Activated CD4-positive, alpha-beta T cell treated with anti-CD3 and anti-CD28 coated beads, Interleukin-2, amount 10 ng/mL, durations not matched to agents 24 days and 14 days (primary cell): ENCODE results near the gene GPR65. TPM values are rescaled to one million over a fixed set of nuclear protein-coding genes. Genes with fewer than 3 reads are reported as not detected.

Experiments used
- DNase-seq: peaks from one replicate; pipeline ENCODE4 v3.0.0; 2022
- H3K27ac Mint-ChIP-seq: one replicate; pipeline ENCODE4 v1.8.0; 2022; ENCODE audit warnings: mild to moderate bottlenecking, mixed read lengths
- H3K27me3 Mint-ChIP-seq: one replicate; pipeline ENCODE4 v1.8.0; 2022; ENCODE audit warnings: mixed read lengths
- H3K36me3 Mint-ChIP-seq: one replicate; pipeline ENCODE4 v1.8.0; 2022; ENCODE audit warnings: low read depth, mild to moderate bottlenecking, mixed read lengths
- H3K4me1 Mint-ChIP-seq: one replicate; pipeline ENCODE4 v1.8.0; 2021; ENCODE audit warnings: mixed read lengths
- H3K4me3 Mint-ChIP-seq: one replicate; pipeline ENCODE4 v1.8.0; 2022; ENCODE audit warnings: mild to moderate bottlenecking, moderate library complexity, mixed read lengths
- H3K9me3 Mint-ChIP-seq: one replicate; pipeline ENCODE4 v1.8.0; 2021; ENCODE audit warnings: mixed read lengths
- intact Hi-C: fragments of 100-400 bp; cut with micrococcal nuclease; formaldehyde crosslinking; loops from one replicate; pipeline ENCODE4 v1.15.1; 2023
- total RNA-seq: library from RNA; stranded (reverse); gene quantifications from 2 replicates; pipeline ENCODE4 v1.2.3, GENCODE V29; 2022

The GPR65 gene
- total RNA-seq, 1 donor from 2014 or later, result 8.3 TPM

DNA sequence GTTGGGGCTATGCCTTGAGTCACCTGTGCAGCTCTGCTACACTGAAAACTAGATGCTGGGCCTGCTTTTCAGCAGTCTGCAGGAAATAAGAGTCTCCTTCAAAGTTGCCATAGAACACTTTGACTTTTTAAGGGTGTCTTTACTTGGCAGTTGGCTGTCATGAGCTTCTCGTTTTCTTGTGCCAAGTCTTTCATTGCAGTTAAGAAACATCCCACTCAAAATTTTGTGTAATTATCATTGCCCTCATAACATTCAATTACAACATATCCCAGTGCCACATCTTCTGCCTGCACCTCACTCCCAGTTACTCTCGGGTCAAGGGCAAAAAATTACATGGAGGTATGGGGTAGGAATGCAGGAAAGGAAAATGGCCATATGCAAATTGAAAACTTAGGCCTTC lies 29.1 kb downstream of the GPR65 start:
- no peak overlapping the region for H3K27ac Mint-ChIP-seq
- peaks cover 8% of the 10 kb centered on the region for H3K36me3 Mint-ChIP-seq
- peaks cover 8% of the 10 kb centered on the region for H3K27me3 Mint-ChIP-seq

DNA sequence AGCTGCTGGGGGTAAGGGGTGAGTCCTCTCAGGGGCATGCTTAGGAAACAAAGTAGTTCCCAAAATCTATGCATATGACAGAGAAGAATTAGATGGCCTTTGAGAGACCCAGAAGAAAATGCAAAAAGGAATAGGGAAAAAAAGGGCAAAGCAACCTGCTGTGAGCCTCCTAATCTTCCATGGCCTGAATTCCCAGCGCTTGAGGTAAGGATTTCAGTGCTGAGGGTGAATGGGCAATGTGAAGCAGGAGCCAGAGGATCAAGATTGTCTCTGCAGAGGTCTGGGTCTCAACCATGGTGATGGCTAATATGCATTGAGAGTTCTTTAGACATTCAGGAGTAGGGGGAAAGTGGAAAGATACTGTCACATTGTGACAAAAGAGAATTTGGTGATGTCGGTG lies 31.5 kb downstream of the GPR65 start:
- Mint-ChIP-seq H3K27ac (no peak overlapping the region), H3K4me3 (no peak overlapping the region), H3K27me3 (peaks cover 8% of the 10 kb centered on the region), H3K4me1 (peaks cover 5% of the 10 kb centered on the region), H3K9me3 (peaks cover 31% of the 10 kb centered on the region), H3K36me3 (peaks cover 6% of the 10 kb centered on the region)
- no peak for DNase-seq
- intact Hi-C loops, result no loop called here

More for the DNA sequence above, 29.1 kb downstream of the GPR65 start:
- H3K4me1 Mint-ChIP-seq, result peaks cover 15% of the 10 kb centered on the region
- intact Hi-C loops, result no loop called here
- peaks cover 36% of the 10 kb centered on the region for H3K9me3 Mint-ChIP-seq
- no peak for DNase-seq
- H3K4me3 Mint-ChIP-seq, result no peak overlapping the region

DNA sequence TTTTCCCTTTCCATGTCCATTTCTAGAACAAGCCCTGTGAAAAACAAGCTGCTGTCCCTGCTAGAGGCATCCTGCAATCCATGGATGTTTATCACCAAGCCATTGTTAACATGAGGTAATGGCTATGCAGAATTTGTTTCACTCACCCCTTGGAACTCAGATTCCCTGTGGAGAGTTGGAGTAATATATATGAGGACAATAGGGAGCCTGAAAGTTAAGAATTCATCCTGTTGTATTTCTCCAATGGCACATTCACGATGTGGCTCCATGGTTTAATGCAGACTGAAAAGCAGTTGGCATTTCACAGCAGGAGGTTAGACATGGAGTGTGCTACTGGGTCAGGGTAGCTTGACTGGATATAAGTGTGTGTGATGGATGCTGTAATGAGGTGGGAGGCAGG lies 32.4 kb downstream of the GPR65 start:
- peaks cover 8% of the 10 kb centered on the region for H3K27me3 Mint-ChIP-seq
- H3K9me3 Mint-ChIP-seq, result peaks cover 28% of the 10 kb centered on the region
- intact Hi-C loops, result no loop called here
- H3K36me3 Mint-ChIP-seq, result peaks cover 3% of the 10 kb centered on the region
- no peak overlapping the region for H3K27ac Mint-ChIP-seq
- no peak for DNase-seq
- H3K4me3 Mint-ChIP-seq, result no peak overlapping the region
- H3K4me1 Mint-ChIP-seq, result peaks cover 2% of the 10 kb centered on the region

DNA sequence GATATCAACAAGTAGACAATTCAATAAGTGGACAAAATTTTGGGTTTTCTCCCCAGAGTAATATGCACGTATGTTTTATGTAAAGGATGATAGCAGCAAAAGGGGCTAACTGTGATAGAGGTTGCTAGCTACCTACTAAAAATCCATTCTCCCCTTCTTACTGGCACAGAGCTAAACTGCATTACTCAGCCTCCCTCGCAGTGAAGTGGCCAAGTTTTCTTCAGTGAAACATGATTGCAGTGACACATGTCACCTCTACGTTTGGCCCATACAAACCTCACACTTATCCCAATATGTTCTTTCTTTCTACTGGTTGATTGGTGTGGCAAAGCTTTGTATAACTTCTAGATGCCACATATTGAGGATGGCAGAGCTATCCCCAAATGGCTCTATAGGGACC lies 34.3 kb downstream of the GPR65 start:
- intact Hi-C loops, result no loop called here

DNA sequence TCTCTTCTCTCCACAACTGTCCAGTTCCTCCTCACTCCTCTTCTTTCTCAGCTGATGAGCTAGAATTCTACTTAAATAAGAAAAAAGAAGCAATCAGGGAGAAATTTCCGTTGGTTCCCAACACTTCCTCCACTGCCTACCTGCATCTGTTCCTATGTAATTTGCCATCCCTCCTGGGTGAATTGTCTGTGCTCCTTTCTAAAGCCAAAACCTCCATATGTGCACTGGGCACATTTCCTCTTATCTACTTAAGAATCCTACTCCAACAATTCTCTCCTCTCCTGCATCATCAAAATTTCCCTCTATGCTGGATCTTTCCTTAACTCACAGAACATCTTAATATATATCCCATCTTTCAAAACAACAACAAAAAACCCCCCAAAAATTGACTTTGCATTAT lies 35.2 kb downstream of the GPR65 start:
- Mint-ChIP-seq H3K27me3 (peaks cover 3% of the 10 kb centered on the region), H3K27ac (no peak overlapping the region), H3K4me1 (peaks cover 5% of the 10 kb centered on the region), H3K4me3 (no peak overlapping the region), H3K9me3 (peaks cover 20% of the 10 kb centered on the region), H3K36me3 (no peaks in the 10 kb centered on the region)
- DNase-seq, result no peak
- intact Hi-C loops, result loop anchor here (5.0 kb wide), 1 partner anchor 33 kb away; the partner anchor contains the start of gene GPR65

More for the DNA sequence above, 34.3 kb downstream of the GPR65 start:
- Mint-ChIP-seq H3K9me3 (peaks cover 23% of the 10 kb centered on the region), H3K4me1 (peaks cover 2% of the 10 kb centered on the region), H3K4me3 (no peak overlapping the region), H3K27me3 (peaks cover 5% of the 10 kb centered on the region), H3K36me3 (no peaks in the 10 kb centered on the region), H3K27ac (no peak overlapping the region)
- no peak for DNase-seq

DNA sequence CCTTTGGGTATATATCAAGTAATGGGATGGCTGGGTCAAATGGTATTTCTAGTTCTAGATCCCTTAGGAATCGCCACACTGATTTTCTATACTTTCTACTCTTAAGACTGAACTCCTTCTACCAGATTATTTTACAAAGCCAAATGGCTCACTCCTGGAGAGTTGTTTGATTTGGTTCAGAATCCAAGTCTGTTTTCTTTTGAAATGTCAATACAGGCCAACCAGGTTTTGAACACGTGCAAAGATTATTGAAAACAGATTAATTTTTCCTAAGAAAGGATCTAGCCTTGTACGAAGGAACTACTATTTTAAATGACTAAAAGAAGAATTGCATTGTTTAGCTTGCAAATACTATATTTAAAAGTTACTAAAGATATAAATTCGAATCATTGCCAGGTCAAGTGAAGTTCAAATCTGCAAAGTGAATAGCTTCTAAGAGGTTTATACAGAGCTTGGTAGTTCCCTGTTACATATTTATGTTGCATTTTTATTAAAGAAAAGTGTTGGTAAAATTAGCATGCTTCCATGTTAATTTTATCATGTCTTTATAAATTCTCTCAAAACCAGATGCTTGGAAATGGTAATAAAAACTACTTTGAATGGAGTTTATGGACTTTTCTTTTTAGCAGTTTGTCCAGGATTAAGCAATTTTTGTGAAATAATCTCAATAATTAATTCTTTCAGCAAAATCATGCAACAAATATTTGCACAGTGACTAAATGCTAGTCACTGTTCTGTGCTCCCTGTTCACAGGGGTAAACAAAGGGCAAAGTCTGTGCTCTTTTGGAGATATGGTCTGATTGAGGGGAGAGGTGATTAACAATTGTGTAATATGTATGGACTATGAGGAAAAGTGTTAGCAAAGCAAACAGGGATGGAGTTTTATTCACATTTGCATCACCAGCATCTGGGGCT lies 38.9 kb downstream of the GPR65 start:
- DNase-seq, result no peak
- Mint-ChIP-seq H3K4me3 (no peak overlapping the region), H3K27me3 (no peaks in the 10 kb centered on the region), H3K27ac (no peak overlapping the region), H3K4me1 (peaks cover 3% of the 10 kb centered on the region), H3K36me3 (peaks cover 3% of the 10 kb centered on the region), H3K9me3 (peaks cover 18% of the 10 kb centered on the region)
- intact Hi-C loops, result loop anchor here (5.0 kb wide), 1 partner anchor 36 kb away; the partner anchor contains the start of gene GPR65

DNA sequence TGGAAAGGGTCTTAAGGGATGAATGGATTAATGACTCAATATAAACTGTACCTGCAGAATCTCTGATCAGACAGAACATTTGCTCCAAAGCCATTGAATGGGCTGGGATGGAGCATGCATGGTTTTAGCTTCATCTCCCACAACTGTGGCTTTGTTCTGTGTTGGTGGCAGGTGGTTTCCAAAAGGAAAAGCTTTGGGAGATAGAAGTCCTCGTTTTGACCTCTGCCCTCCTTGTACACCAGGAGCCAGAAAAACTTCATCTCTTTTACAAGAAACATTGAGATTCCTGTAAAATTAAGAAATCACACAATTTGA lies 39.5 kb downstream of the GPR65 start:
- intact Hi-C loops, result loop anchor here (5.0 kb wide), 1 partner anchor 37 kb away; the partner anchor contains the start of gene GPR65
- peaks cover 3% of the 10 kb centered on the region for H3K4me1 Mint-ChIP-seq

GRCh38 chr14:88044776-88045446 lies 40.0 kb downstream of the GPR65 start:
- Mint-ChIP-seq H3K27me3 (no peaks in the 10 kb centered on the region), H3K27ac (no peak overlapping the region), H3K4me1 (peaks cover 3% of the 10 kb centered on the region), H3K36me3 (peaks cover 3% of the 10 kb centered on the region), H3K4me3 (no peak overlapping the region), H3K9me3 (peaks cover 18% of the 10 kb centered on the region)
- intact Hi-C loops, result loop anchor here (5.0 kb wide), 1 partner anchor 38 kb away; the partner anchor contains the start of gene GPR65
- no peak for DNase-seq

More for the DNA sequence above, 39.5 kb downstream of the GPR65 start:
- Mint-ChIP-seq H3K36me3 (peaks cover 3% of the 10 kb centered on the region), H3K27ac (no peak overlapping the region), H3K4me3 (no peak overlapping the region), H3K9me3 (peaks cover 18% of the 10 kb centered on the region), H3K27me3 (no peaks in the 10 kb centered on the region)
- no peak for DNase-seq

GRCh38 chr14:88045705-88046104 lies 40.8 kb downstream of the GPR65 start:
- intact Hi-C loops, result no loop called here
- Mint-ChIP-seq H3K27me3 (no peaks in the 10 kb centered on the region), H3K4me1 (peaks cover 3% of the 10 kb centered on the region), H3K9me3 (peaks cover 18% of the 10 kb centered on the region), H3K36me3 (peaks cover 3% of the 10 kb centered on the region), H3K27ac (no peak overlapping the region), H3K4me3 (no peak overlapping the region)
- no peak for DNase-seq

DNA sequence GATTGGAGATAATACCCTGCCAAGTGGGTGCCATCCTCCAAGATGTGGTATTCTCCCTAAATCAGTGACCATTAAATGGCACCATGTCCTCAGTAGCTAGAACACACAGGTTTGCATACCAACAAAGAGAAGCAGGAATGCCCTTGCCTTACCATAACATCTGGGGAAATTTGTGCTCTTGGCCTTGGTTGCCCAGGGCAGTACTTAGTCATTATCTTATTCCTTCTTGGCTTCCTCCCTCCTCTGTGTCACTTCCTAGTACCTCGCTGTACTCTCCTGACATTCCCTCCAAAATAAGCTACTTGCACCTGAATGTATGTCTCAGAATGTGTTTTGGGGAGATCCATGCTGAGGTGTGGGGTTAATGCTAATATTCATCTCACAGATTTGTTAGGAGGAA lies 43.4 kb downstream of the GPR65 start:
- Mint-ChIP-seq H3K36me3 (peaks cover 3% of the 10 kb centered on the region), H3K27me3 (peaks cover 3% of the 10 kb centered on the region), H3K27ac (no peak overlapping the region), H3K4me1 (peaks cover 3% of the 10 kb centered on the region), H3K9me3 (peaks cover 26% of the 10 kb centered on the region), H3K4me3 (no peak overlapping the region)
- intact Hi-C loops, result no loop called here
- peak; percentile 24 for DNase-seq

DNA sequence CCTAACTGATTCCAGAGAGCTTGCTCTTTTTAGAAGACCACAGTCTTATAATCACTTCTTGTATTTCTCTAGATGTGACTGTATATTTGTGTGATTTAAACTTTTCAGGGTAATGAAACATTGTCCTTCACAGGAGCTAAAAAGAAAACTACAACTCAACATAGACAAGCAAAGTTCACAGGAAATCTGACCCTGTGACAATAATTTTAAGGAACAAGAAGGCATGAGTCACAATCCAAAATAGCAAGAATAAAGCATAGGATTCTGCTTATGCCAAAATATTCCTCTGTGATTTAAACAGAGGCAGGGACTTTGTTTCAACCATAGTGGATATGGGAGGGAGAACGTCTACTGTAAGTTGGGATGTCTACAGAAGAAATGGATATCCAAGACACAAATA lies 44.3 kb downstream of the GPR65 start:
- intact Hi-C loops, result no loop called here
- H3K9me3 Mint-ChIP-seq, result peaks cover 28% of the 10 kb centered on the region

DNA sequence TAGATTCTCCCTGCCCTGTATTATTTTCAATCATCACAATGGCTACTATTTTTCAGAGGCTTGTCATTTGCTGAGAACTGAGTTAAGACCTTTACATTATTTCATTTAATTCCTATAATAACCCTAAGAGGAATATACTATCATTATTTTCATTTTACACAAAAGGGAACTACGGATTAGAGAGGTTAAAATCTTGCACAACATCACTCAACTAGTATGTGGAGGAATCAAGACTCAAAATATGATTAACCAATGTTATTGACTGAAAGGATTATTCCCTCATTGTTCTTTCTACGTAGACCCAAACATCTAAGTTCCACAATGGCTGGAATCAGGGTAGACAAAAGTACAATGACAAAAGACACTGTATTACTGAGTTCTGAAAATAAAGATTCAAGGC lies 45.0 kb downstream of the GPR65 start:
- peaks cover 3% of the 10 kb centered on the region for H3K36me3 Mint-ChIP-seq
- DNase-seq, result no peak
- peaks cover 28% of the 10 kb centered on the region for H3K9me3 Mint-ChIP-seq
- peaks cover 2% of the 10 kb centered on the region for H3K4me1 Mint-ChIP-seq
- H3K27ac Mint-ChIP-seq, result no peak overlapping the region
- peaks cover 13% of the 10 kb centered on the region for H3K27me3 Mint-ChIP-seq
- intact Hi-C loops, result no loop called here
- no peak overlapping the region for H3K4me3 Mint-ChIP-seq

More for the DNA sequence above, 44.3 kb downstream of the GPR65 start:
- Mint-ChIP-seq H3K4me1 (peaks cover 3% of the 10 kb centered on the region), H3K27me3 (peaks cover 7% of the 10 kb centered on the region), H3K36me3 (peaks cover 3% of the 10 kb centered on the region), H3K27ac (no peak overlapping the region), H3K4me3 (no peak overlapping the region)
- no peak for DNase-seq

DNA sequence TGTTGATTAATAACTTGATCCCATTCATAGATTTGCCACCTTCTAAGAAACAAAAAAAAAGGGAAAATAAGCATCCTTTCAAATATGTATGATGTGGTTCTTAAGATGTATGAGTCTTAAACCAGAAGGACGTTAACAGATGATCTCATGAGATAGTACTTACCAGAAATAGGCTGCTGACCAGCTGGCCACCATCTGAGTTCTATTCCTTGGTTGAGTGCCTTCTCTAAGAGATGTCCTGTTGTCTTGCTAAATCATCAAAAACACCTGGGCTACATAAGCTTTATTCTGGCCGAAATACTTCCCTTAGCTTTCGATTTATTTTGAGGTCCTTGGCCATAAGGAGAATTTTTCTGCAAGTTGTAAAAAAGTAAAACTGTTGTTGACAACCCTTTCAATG lies 55.6 kb downstream of the GPR65 start:
- DNase-seq, result peak; percentile 6
- H3K36me3 Mint-ChIP-seq, result no peaks in the 10 kb centered on the region
- no peak overlapping the region for H3K27ac Mint-ChIP-seq
- H3K27me3 Mint-ChIP-seq, result peaks cover 18% of the 10 kb centered on the region
- H3K4me1 Mint-ChIP-seq, result no peaks in the 10 kb centered on the region
- peaks cover 14% of the 10 kb centered on the region for H3K9me3 Mint-ChIP-seq
- intact Hi-C loops, result no loop called here
- no peak overlapping the region for H3K4me3 Mint-ChIP-seq

DNA sequence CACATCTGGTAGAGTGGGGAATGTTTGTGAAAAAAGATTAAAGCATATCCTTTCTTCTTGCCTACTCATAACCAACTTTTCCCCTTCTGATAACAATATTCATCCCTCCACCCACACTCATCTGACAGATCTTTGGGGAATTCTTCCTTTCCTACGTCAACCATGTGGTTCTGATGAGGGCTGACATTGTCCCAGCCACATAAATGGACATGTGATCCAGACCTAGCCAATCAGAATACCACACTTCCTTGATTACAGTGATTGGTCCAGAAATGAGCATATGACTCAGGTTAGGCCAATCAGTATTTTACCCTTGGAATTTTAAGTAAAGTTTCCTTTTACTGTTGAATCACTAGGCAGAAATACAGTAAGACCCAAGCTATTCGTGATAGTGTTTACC lies 58.9 kb downstream of the GPR65 start:
- no peak overlapping the region for H3K4me3 Mint-ChIP-seq
- H3K9me3 Mint-ChIP-seq, result peaks cover 4% of the 10 kb centered on the region
- no peaks in the 10 kb centered on the region for H3K4me1 Mint-ChIP-seq
- intact Hi-C loops, result no loop called here
- H3K27ac Mint-ChIP-seq, result no peak overlapping the region
- no peaks in the 10 kb centered on the region for H3K36me3 Mint-ChIP-seq
- peaks cover 11% of the 10 kb centered on the region for H3K27me3 Mint-ChIP-seq
- DNase-seq, result peak; percentile 20
